B cell (primary cell): ENCODE results near the gene GALM. TPM values are rescaled to one million over a fixed set of nuclear protein-coding genes. Genes with fewer than 3 reads are reported as not detected.

ENCODE experiments used
- ATAC-seq: fragments of 200-7000 bp; cut with Tn5 transposase; one replicate; pipeline ENCODE4 v1.10.0; 2021; ENCODE audit warnings: low read depth, mild to moderate bottlenecking, moderate number of reproducible peaks, moderate library complexity
- CTCF ChIA-PET: fragments of 350-600 bp; sonication (Branson Sonifier 250); formaldehyde crosslinking; loops from one replicate; lab custom pipeline; 2021; ENCODE audit warnings: antibody characterized with exemption, inconsistent platforms; lab: Charles Lee
- POLR2A ChIA-PET: fragments of 350-600 bp; sonication (Branson Sonifier 250); formaldehyde crosslinking; loops from one replicate; lab custom pipeline; 2021; ENCODE audit warnings: antibody characterized with exemption; lab: Charles Lee
- DNase-seq: peaks from one replicate; pipeline ENCODE4 v3.0.0; 2013
- H2AFZ ChIP-seq: 2 replicates; pipeline ENCODE4 v1.6.1; 2012; ENCODE audit warnings: mild to moderate bottlenecking, low read depth, low read length; ENCODE audit not compliant: insufficient read depth, poor library complexity, severe bottlenecking
- H3K27ac ChIP-seq, 2 donors: 1 replicate in 1 of 2; 2 replicates in 1 of 2; pipeline ENCODE4 v1.5.1; 2012 to 2013; ENCODE audit warnings: low read length in 2 of 2, mild to moderate bottlenecking in 2 of 2, moderate library complexity in 1 of 2
- H3K27me3 ChIP-seq, 4 experiments: fragments of 200-600 bp in 1 of 4; sonication (generic) in 1 of 4; replicated peaks in 1 of 4; 1 replicate in 2 of 4; 2 replicates in 2 of 4; pipeline versions ENCODE4 v1.6.1 to v1.7.0; 2013 to 2016; ENCODE audit warnings: low read length in 3 of 4, mild to moderate bottlenecking in 2 of 4, mixed read lengths in 1 of 4, moderate library complexity in 1 of 4; ENCODE audit not compliant: insufficient read depth in 4 of 4, control insufficient read depth in 3 of 4; ENCODE audit errors: control extremely low read depth in 1 of 4
- H3K36me3 ChIP-seq, 2 experiments: replicated peaks in 1 of 2; 1 replicate in 1 of 2; 2 replicates in 1 of 2; pipeline versions ENCODE4 v1.6.1 to v1.7.1; 2013; ENCODE audit warnings: low read length in 1 of 2; ENCODE audit not compliant: insufficient read depth in 2 of 2, control insufficient read depth in 1 of 2; ENCODE audit errors: control extremely low read depth in 1 of 2, extremely low read depth in 1 of 2
- H3K4me1 ChIP-seq, 2 donors: fragments of 200-600 bp in 1 of 2; sonication (generic) in 1 of 2; 1 replicate in 1 of 2; 2 replicates in 1 of 2; pipeline versions ENCODE4 v1.5.1 to v1.6.1; 2013 to 2017; ENCODE audit warnings: low read length in 2 of 2; ENCODE audit not compliant: control insufficient read depth in 2 of 2, insufficient read depth in 2 of 2
- H3K4me2 ChIP-seq: replicated peaks from 2 replicates; pipeline ENCODE3; 2012; ENCODE audit warnings: mild to moderate bottlenecking, low read depth, low read length; ENCODE audit not compliant: poor library complexity, severe bottlenecking
- H3K4me3 ChIP-seq, 5 experiments: fragments of 200-600 bp in 1 of 5; sonication (generic) in 1 of 5; 1 replicate in 3 of 5; 2 replicates in 2 of 5; pipeline versions ENCODE4 v1.5.1 to v1.7.0; 2011 to 2016; ENCODE audit warnings: low read length in 4 of 5, mild to moderate bottlenecking in 4 of 5, low read depth in 2 of 5, control low read depth in 1 of 5, moderate library complexity in 1 of 5; ENCODE audit not compliant: insufficient read depth in 1 of 5; ENCODE audit errors: control extremely low read depth in 1 of 5, extremely low read depth in 1 of 5
- H3K79me2 ChIP-seq: fragments of 200-600 bp; sonication (generic); one replicate; pipeline ENCODE4 v1.6.0; 2016; ENCODE audit warnings: low read length; ENCODE audit not compliant: control insufficient read depth, insufficient read depth
- H3K9ac ChIP-seq: fragments of 200-600 bp; sonication (generic); 2 replicates; pipeline ENCODE4 v1.6.1; 2017; ENCODE audit warnings: mild to moderate bottlenecking, low read length, moderate library complexity
- H3K9me3 ChIP-seq, 3 donors: one replicate each; pipeline versions ENCODE4 v1.6.1 to v1.7.1; 2013; ENCODE audit warnings: low read length in 2 of 3; ENCODE audit not compliant: control insufficient read depth in 2 of 3, insufficient read depth in 1 of 3; ENCODE audit errors: control extremely low read depth in 1 of 3
- H4K20me1 ChIP-seq: 2 replicates; pipeline ENCODE4 v1.6.0; 2012; ENCODE audit warnings: mild to moderate bottlenecking, low read length; ENCODE audit not compliant: insufficient read depth, control insufficient read depth, poor library complexity, severe bottlenecking
- H3K27ac Mint-ChIP-seq: one replicate; pipeline ENCODE4 v1.8.0; 2021; ENCODE audit warnings: mixed read lengths
- H3K27me3 Mint-ChIP-seq: one replicate; pipeline ENCODE4 v1.8.0; 2021; ENCODE audit warnings: mixed read lengths
- H3K4me1 Mint-ChIP-seq: one replicate; pipeline ENCODE4 v1.8.0; 2021; ENCODE audit warnings: mixed read lengths
- H3K4me3 Mint-ChIP-seq: one replicate; pipeline ENCODE4 v1.8.0; 2021; ENCODE audit warnings: mixed read lengths
- H3K9me3 Mint-ChIP-seq: one replicate; pipeline ENCODE4 v1.8.0; 2022; ENCODE audit warnings: mixed read lengths; ENCODE audit not compliant: insufficient read depth
- CTCF ChIP-seq: fragments of 200-600 bp; IDR thresholded peaks from one replicate; pipeline ENCODE4 v1.8.0; 2022; ENCODE audit warnings: antibody characterized with exemption, mild to moderate bottlenecking
- EZH2 ChIP-seq: IDR thresholded peaks from 2 replicates; pipeline ENCODE4 v1.6.1; 2012; ENCODE audit warnings: borderline replicate concordance, low read depth, mild to moderate bottlenecking, moderate library complexity, low read length; ENCODE audit not compliant: insufficient read depth, poor library complexity, severe bottlenecking
- whole genome bisulfite sequencing: methylation state at CpG from one replicate; pipeline ENCODE4 v1.1.5; 2013; ENCODE audit warnings: missing lambda C conversion rate; ENCODE audit not compliant: insufficient coverage; 5-methylcytosine and 5-hydroxymethylcytosine counted together
- intact Hi-C: fragments of 100-400 bp; cut with micrococcal nuclease; formaldehyde crosslinking; loops from one replicate; pipeline ENCODE4 v1.10.0; 2022
- polyA plus RNA-seq: library from polyadenylated mRNA; depleted of rRNA; stranded (reverse); fragments of >200 nt; gene quantifications from 2 replicates; pipeline ENCODE4 v1.2.3, GENCODE V29; 2012
- total RNA-seq, 2 donors: library from RNA; stranded (reverse); fragments of 120-200 nt in 1 of 2; gene quantifications; 1 replicate in 1 of 2; 2 replicates in 1 of 2; pipeline versions ENCODE4 v1.2.3 to v1.2.4, GENCODE V29; 2013 to 2022

GALM gene
- total and polyA plus RNA-seq, 2 donors (not counting 1 experiment from before 2014, with no cell fraction given): 5.1 to 9.7 TPM

- Histone ChIP-seq H3K4me1 (no peaks in the 10 kb centered on the region), H3K4me3 (no peak overlapping the region), H3K27ac (no peak overlapping the region), H3K27me3 (no peaks in the 10 kb centered on the region), H2AFZ (no peak overlapping the region), H3K4me2 (no peak overlapping the region), H3K9ac (no peak overlapping the region), H3K9me3 (no peaks in the 10 kb centered on the region), H3K36me3 (peaks cover 0 to 34% of the 10 kb centered on the region in 2 experiments), H3K79me2 (peaks cover 3% of the 10 kb centered on the region), H4K20me1 (no peaks in the 10 kb centered on the region)
- no peaks in the 10 kb centered on the region for H3K9me3 Mint-ChIP-seq
- intact Hi-C loops: no loop called here
- ChIA-PET CTCF (interaction anchor here (1.2 to 1.4 kb wide), 2 partner anchors 7 to 150 kb away, joined by 3 to 4 read pairs; no protein-coding TSS in a partner anchor), POLR2A (interaction anchor here (0.5 kb wide), 1 partner anchor 25 kb away, joined by 4 read pairs; no protein-coding TSS in a partner anchor)
- H3K27me3 Mint-ChIP-seq: no peaks in the 10 kb centered on the region
- no peak overlapping the region for H3K27ac Mint-ChIP-seq
- ATAC-seq (no peak), DNase-seq (no peak)
- WGBS: no CpG with 5 or more reads among the region's 7 CpGs
- H3K4me1 Mint-ChIP-seq: no peaks in the 10 kb centered on the region
- no peak overlapping the region for H3K4me3 Mint-ChIP-seq
- TF ChIP-seq EZH2: no peak
- no peak for TF ChIP-seq CTCF
Observed at GRCh38 chr2:38731090-38731489, 65.2 kb downstream of the GALM start.

- H3K27ac Mint-ChIP-seq: no peak overlapping the region
- Histone ChIP-seq H2AFZ (no peak overlapping the region), H3K4me3 (no peak overlapping the region), H3K36me3 (peaks cover 0 to 34% of the 10 kb centered on the region in 2 experiments), H3K79me2 (peaks cover 3% of the 10 kb centered on the region), H3K4me1 (no peaks in the 10 kb centered on the region), H3K27ac (no peak overlapping the region), H3K9ac (no peak overlapping the region), H3K4me2 (no peak overlapping the region), H3K27me3 (no peaks in the 10 kb centered on the region), H3K9me3 (no peaks in the 10 kb centered on the region), H4K20me1 (no peaks in the 10 kb centered on the region)
- H3K9me3 Mint-ChIP-seq: no peaks in the 10 kb centered on the region
- H3K27me3 Mint-ChIP-seq: no peaks in the 10 kb centered on the region
- DNase-seq (no peak), ATAC-seq (no peak)
- intact Hi-C loops: no loop called here
- no peak overlapping the region for H3K4me3 Mint-ChIP-seq
- ChIA-PET CTCF (interaction anchor here (0.6 to 1.4 kb wide), 7 partner anchors 8 to 155 kb away, joined by 3 to 6 read pairs (median 4); no protein-coding TSS in a partner anchor), POLR2A (interaction anchor here (0.5 to 0.6 kb wide), 2 partner anchors 25 to 60 kb away, joined by 3 to 4 read pairs; no protein-coding TSS in a partner anchor)
- TF ChIP-seq EZH2 (no peak), CTCF (no peak)
- no peaks in the 10 kb centered on the region for H3K4me1 Mint-ChIP-seq
- WGBS: over 99% methylated on average over 13 of the region's 14 CpGs
Observed at GRCh38 chr2:38731684-38732221, 65.8 kb downstream of the GALM start.
